NK-92 treated with Interleukin-12 subunit alpha and Interleukin-12 subunit beta, amount 100 ng/mL, for 24 hours (cell line): ENCODE measurements around the gene BRME1.

Experiments
- DNase-seq: peaks from one replicate; lab custom pipeline; 2025; lab: John Stamatoyannopoulos, UW

BRME1 gene

GRCh38 chr19:13905634-13906520 lies at the start of gene BRME1, which contains the start of gene CC2D1A:
BRME1 (minus strand) TSS chr19:13906117; CDS start chr19:13904892, 1,225 bp downstream.
CC2D1A (plus strand) TSS chr19:13906201; CDS start chr19:13906442, 241 bp downstream.
- peak; percentile 95 for DNase-seq

- DNase-seq = no peak
These were observed 48.3 kb upstream of the BRME1 start for GRCh38 chr19:13954185-13954584.

- no peak for DNase-seq
These were observed 47.1 kb upstream of the BRME1 start for GRCh38 chr19:13952931-13953531.

GRCh38 chr19:13952154-13952930 lies 46.4 kb upstream of the BRME1 start, which contains the start of gene DCAF15:
DCAF15 (plus strand) TSS chr19:13952509; CDS start chr19:13952513, 4 bp downstream.
- peak; percentile 99 for DNase-seq

GRCh38 chr19:13951799-13952153 lies 45.9 kb upstream of the BRME1 start:
- DNase-seq = no peak

- DNase-seq = no peak
These were observed 45.1 kb upstream of the BRME1 start for GRCh38 chr19:13951043-13951442.

- DNase-seq = no peak
These were observed 40.5 kb upstream of the BRME1 start for GRCh38 chr19:13946414-13946813.

- DNase-seq = no peak
These were observed 36.2 kb upstream of the BRME1 start for GRCh38 chr19:13942023-13942684.

GRCh38 chr19:13938301-13939064 lies 32.6 kb upstream of the BRME1 start, which contains the start of gene PODNL1:
PODNL1 (minus strand) TSS chr19:13938417; CDS start chr19:13938181, 236 bp downstream.
- DNase-seq = no peak

GRCh38 chr19:13937479-13938300 lies 31.8 kb upstream of the BRME1 start:
- no peak for DNase-seq

GRCh38 chr19:13935765-13936510 lies 30.0 kb upstream of the BRME1 start:
- DNase-seq = no peak

- no peak for DNase-seq
These were observed 28.8 kb upstream of the BRME1 start for GRCh38 chr19:13934785-13935109.

GRCh38 chr19:13932911-13933393 lies 27.0 kb upstream of the BRME1 start:
- no peak for DNase-seq

- DNase-seq = no peak
These were observed 26.3 kb upstream of the BRME1 start for GRCh38 chr19:13932149-13932637.

GRCh38 chr19:13931391-13932148 lies 25.7 kb upstream of the BRME1 start:
- DNase-seq = no peak

- DNase-seq = no peak
These were observed 24.5 kb upstream of the BRME1 start for GRCh38 chr19:13930402-13930801.

GRCh38 chr19:13929956-13930355 lies 24.0 kb upstream of the BRME1 start:
- DNase-seq = no peak

GRCh38 chr19:13929340-13929739 lies 23.4 kb upstream of the BRME1 start:
- DNase-seq = no peak
